Measurements from ENCODE around the gene SLC30A4.

The SLC30A4 gene

GRCh38 chr15:45439521-45440260 lies 82.9 kb downstream of the SLC30A4 start:
- Histone ChIP-seq H3K9ac (no peak overlapping the region), H3K4me1 (peaks cover 0 to 6% (median 0%) of the 10 kb centered on the region in 10 experiments; a peak in 6 of 20 replicates), H4K20me1 (no peaks in the 10 kb centered on the region), H3K27ac (no peak overlapping the region), H3K36me3 (no peaks in the 10 kb centered on the region), H3K9me3 (replicated peaks in 1 of 11) (no peaks in the 10 kb centered on the region), H3K27me3 (no peaks in the 10 kb centered on the region), H3K4me2 (no peak overlapping the region), H3K4me3 (no peak overlapping the region)
- no peak for TF ChIP-seq Cebpa-rat (IDR thresholded peaks at IDR 0.05)

GRCh38 chr15:45435124-45435903 lies 87.2 kb downstream of the SLC30A4 start:
- Histone ChIP-seq H3K4me2 (no peak overlapping the region), H3K9ac (no peak overlapping the region), H3K9me3 (replicated peaks in 1 of 11) (peaks cover 0 to 3% (median 0%) of the 10 kb centered on the region in 11 experiments; a peak in 8 of 22 replicates), H3K36me3 (peaks cover 0 to 3% (median 0%) of the 10 kb centered on the region in 11 experiments; a peak in 3 of 22 replicates), H3K4me3 (no peak overlapping the region), H3K27me3 (no peaks in the 10 kb centered on the region), H3K27ac (no peak overlapping the region), H4K20me1 (no peaks in the 10 kb centered on the region), H3K4me1 (peaks cover 0 to 2% (median 0%) of the 10 kb centered on the region in 10 experiments; a peak in 1 of 20 replicates)
- TF ChIP-seq Cebpa-rat (IDR thresholded peaks at IDR 0.05), result no peak

DNA sequence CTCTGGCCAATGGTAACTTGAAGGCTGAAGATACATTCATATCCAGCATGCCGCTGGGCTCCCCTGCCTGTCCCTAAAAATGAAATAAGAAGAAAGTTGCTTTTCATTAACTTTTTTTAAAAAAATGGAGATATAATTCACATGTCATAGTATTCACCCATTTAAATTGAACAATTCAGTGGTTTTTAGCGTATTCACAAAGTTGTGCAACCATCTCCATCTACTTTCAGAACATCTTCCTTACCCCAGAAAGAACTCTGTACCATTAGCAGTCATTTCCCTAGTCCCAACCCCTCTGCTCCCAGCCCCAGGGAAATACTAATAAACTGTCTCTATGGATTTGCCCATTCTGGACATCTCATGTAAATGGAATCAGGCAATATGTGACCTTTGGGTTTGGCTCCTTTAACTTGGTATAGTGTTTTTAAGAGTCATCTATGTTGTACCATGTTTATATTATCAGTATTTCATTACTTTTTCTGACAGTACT lies 88.4 kb downstream of the SLC30A4 start:
- Histone ChIP-seq H3K36me3 (peaks cover 0 to 4% (median 0%) of the 10 kb centered on the region in 11 experiments; a peak in 4 of 22 replicates), H3K4me1 (no peaks in the 10 kb centered on the region), H3K4me3 (no peak overlapping the region), H3K9me3 (replicated peaks in 1 of 11) (peaks cover 0 to 7% (median 0%) of the 10 kb centered on the region in 11 experiments; a peak in 8 of 22 replicates), H3K27me3 (no peaks in the 10 kb centered on the region), H3K4me2 (no peak overlapping the region), H3K9ac (no peak overlapping the region), H3K27ac (no peak overlapping the region), H4K20me1 (no peaks in the 10 kb centered on the region)
- no peak for TF ChIP-seq Cebpa-rat (IDR thresholded peaks at IDR 0.05)

- peaks cover 0 to 4% (median 0%) of the 10 kb centered on the region in 11 experiments; a peak in 4 of 22 replicates for H3K36me3 ChIP-seq
- H3K9ac ChIP-seq, result no peak overlapping the region
- H3K27me3 ChIP-seq, result no peaks in the 10 kb centered on the region
- no peak overlapping the region for H3K4me3 ChIP-seq
- H3K4me1 ChIP-seq, result peaks cover 0 to 7% (median 0%) of the 10 kb centered on the region in 10 experiments; a peak in 3 of 20 replicates
- no peak overlapping the region for H3K4me2 ChIP-seq
- H3K27ac ChIP-seq, result no peak overlapping the region
- peaks cover 0 to 7% (median 0%) of the 10 kb centered on the region in 11 experiments; a peak in 8 of 22 replicates for H3K9me3 ChIP-seq (replicated peaks in 1 of 11)
- H4K20me1 ChIP-seq, result no peaks in the 10 kb centered on the region
- no peak for TF ChIP-seq Cebpa-rat (IDR thresholded peaks at IDR 0.05)
Measured at GRCh38 chr15:45431511-45431910, 91.0 kb downstream of the SLC30A4 start.

- Histone ChIP-seq H3K4me1 (peaks cover 0 to 7% (median 3%) of the 10 kb centered on the region in 10 experiments; a peak in 8 of 20 replicates), H3K27ac (no peak overlapping the region), H3K27me3 (no peaks in the 10 kb centered on the region), H3K36me3 (peaks cover 0 to 4% (median 0%) of the 10 kb centered on the region in 11 experiments; a peak in 4 of 22 replicates), H3K4me2 (no peak overlapping the region), H3K9me3 (replicated peaks in 1 of 11) (peaks cover 0 to 7% (median 0%) of the 10 kb centered on the region in 11 experiments; a peak in 8 of 22 replicates), H3K9ac (no peak overlapping the region), H3K4me3 (no peak overlapping the region), H4K20me1 (no peaks in the 10 kb centered on the region)
- TF ChIP-seq Cebpa-rat (IDR thresholded peaks at IDR 0.05), result no peak
Measured at GRCh38 chr15:45429941-45430792, 92.4 kb downstream of the SLC30A4 start.
